ENCODE results near the gene AASDH.

AASDH gene, protein sequence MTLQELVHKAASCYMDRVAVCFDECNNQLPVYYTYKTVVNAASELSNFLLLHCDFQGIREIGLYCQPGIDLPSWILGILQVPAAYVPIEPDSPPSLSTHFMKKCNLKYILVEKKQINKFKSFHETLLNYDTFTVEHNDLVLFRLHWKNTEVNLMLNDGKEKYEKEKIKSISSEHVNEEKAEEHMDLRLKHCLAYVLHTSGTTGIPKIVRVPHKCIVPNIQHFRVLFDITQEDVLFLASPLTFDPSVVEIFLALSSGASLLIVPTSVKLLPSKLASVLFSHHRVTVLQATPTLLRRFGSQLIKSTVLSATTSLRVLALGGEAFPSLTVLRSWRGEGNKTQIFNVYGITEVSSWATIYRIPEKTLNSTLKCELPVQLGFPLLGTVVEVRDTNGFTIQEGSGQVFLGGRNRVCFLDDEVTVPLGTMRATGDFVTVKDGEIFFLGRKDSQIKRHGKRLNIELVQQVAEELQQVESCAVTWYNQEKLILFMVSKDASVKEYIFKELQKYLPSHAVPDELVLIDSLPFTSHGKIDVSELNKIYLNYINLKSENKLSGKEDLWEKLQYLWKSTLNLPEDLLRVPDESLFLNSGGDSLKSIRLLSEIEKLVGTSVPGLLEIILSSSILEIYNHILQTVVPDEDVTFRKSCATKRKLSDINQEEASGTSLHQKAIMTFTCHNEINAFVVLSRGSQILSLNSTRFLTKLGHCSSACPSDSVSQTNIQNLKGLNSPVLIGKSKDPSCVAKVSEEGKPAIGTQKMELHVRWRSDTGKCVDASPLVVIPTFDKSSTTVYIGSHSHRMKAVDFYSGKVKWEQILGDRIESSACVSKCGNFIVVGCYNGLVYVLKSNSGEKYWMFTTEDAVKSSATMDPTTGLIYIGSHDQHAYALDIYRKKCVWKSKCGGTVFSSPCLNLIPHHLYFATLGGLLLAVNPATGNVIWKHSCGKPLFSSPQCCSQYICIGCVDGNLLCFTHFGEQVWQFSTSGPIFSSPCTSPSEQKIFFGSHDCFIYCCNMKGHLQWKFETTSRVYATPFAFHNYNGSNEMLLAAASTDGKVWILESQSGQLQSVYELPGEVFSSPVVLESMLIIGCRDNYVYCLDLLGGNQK
- 21.3 to 31.6 reads per million in 2 experiments for total RNA-seq

DNA sequence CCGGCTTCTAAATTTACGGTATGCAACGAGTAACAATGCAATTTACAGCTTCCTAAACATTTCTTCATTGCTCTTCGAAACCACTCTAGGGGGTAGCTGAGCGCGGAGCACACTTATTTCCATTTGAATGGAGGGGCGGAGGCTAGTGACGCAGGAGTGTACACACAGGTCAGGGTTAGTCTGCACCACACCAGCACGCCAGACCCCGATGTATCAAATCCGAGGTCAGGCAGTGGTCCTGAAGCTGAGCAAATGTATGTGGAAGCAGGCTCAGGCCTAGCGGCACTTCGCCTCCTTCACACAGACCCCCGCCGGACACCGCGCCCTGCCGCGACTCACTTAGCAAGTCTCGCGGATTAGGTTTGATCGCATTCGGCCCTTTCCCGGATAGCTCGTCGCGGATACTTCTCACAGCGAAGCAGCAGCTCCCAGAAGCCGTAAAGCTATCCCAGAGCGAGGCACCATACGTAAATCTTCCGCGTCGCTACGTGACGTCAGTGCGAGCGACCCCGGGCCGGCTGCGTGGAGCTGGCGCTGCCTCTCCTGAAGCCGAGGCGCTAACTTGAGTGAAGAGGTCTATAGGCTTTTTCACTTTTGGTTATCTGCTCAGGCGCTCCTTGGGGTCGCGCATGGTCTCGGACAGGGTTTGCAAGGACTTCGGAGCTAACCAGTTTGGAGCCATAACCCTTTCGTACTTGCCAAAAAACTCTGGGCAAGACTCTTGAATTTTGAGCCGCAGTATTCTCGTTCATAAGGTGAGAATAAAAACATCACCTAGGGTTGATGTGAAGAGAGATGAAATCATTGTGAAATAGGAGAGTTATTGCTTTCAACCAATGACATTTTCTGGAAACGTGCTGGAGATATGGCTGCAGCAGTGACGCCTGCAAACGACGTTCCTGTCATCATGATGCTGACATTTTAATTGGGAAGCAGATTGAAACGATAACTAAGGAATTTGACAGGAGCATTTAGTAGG is at the start of gene AASDH:
Gene AASDH, minus strand, starts transcription at position 469 of the 979 bp plus-strand sequence. CDS start 3,192 bp downstream, outside the sequence.
- peak; percentile 95 for DNase-seq (ENCODE audit: low read depth)

DNA sequence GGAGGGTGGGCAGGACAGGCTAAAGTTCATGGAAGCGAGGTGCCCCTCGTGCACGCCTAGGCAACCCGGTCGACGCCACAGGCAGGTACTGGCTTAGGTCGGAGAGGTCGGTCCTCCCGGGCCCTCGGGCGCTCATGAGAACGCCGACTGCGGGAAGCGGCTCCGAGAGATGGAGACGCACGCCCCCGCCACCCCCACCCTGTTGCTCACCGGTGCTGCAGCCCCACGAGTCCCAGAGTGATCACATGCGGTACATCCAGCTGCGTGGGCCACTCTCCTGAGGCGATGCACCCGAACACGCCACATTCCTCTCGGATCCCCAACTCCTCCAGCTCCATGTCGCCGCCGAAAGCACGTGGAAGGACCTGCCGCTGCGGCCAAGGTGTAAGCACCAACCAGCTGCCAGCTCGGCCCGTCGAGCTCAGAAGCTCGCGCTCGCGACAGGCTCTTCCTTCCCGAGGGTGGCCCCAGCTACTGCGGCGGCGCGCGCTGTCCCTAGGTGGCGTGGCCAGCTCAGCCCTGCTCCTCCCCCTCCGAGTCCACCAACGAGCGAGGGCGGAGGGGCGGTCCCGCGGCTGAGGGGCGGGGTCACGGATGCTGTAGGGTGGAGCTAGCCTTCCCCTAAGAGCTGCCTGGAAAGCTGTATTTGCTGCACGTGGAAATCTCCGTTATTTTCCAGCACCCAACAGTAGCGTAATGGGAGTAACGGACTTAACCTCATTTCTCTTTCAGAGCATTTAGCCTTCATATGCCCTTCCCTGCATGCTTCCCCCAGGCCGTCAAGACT is 48.0 kb upstream of the AASDH start, which contains the start of gene PPAT:
Gene PPAT, minus strand, starts transcription at position 476 of the 787 bp plus-strand sequence. Its CDS starts 138 bp downstream, at position 338.
- DNase-seq (ENCODE audit: low read depth), result peak; percentile 98

DNA sequence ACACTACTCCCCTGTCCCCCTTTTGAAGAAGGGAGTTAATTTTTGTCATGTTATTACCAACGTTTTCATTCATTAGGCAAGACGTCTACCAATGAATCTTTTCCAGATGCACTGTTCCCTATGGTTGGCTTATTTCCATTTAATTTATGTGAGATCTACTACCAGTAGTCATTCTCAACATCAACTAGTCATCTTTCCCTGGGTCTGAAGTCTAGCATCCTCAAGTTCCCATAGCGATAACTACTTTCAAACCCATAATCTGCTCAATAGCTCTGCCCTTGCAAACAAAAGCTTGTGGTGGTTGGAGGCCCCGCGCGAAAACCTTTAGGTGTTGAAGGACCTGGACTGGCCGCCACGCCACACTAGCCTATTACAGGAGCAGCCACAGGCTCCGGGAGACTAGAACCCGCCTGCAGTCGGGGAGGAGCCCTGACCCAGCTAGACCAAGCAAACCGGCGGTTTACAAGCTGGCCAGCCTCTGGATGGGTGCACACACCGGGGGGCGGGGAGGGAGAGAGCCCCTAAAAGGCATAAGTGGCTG is 47.4 kb upstream of the AASDH start:
- no peak for DNase-seq (ENCODE audit: low read depth)

DNA sequence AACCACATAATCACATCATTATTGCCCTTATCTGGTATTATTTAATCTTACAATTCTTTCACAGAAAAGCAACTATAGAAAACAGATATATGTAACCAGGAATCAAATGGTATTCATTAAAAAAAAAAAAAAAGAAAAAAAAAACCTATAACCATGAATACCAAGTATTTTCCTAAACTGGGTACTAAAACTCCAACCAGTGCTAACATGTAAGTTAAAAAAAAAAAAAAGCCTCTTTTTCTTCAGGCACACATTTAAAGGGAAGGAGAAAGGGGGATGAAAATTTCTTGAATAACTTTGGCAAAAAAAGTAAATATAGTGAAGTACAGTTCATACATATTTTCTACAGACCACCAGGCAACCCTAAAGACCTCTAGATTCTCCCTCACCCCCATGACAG is 46.0 kb upstream of the AASDH start:
- no peak for DNase-seq (ENCODE audit: low read depth)

DNA sequence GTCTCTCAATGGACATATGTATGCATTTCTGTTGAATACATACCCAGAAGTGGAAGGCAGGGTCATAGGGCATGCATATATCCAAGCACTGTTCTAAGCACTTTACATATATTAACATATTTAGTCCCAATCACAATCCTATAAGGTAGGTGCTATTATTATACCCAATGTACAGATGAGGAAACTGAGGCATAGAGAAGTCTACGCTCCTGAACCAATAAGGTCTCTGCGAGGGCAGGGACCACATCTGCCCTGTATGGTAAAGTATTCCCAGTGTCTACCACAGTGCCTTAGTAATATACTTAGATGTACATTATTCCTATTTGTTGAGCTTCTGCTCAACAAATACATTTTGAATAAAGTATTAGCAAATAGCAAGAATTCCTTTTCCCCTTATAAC is 42.9 kb upstream of the AASDH start:
- no peak for DNase-seq (ENCODE audit: low read depth)

DNA sequence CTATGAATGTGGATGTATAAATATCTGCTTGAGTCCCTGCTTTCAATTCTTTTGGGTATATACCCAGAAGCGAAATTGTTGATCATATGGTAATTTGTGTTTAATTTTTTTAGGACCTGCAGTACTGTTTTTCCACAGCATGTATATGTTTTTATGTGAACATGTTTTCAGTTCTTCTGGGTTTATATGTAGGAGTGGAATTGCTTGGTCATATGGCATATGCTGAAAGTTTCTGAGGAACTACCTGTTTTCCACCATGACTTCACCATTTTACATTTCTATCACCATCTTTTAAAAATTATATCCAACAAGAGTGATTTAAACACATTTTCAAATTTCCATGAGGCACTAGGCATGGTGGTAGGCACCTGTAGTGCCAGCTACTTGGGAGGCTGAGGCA is 39.9 kb upstream of the AASDH start:
- DNase-seq (ENCODE audit: low read depth), result no peak

DNA sequence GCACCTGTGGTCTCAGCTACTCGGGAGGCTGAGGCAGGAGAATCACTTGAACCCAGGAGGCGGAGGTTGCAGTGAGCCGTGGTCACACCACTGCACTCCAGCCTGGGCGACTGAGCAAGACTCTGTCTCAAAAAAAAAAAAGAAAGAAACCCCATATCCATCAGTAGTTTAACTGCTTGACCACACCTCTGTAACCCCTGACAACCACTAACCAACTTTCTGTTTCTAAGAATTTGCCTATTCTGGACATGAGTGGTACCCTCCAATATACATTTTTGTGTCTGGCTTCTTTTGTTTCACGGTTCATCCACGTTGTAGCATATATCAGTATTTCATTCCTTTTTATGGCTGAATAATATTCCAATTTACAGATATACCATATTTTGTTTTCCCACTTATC is 39.0 kb upstream of the AASDH start:
- DNase-seq (ENCODE audit: low read depth), result no peak

DNA sequence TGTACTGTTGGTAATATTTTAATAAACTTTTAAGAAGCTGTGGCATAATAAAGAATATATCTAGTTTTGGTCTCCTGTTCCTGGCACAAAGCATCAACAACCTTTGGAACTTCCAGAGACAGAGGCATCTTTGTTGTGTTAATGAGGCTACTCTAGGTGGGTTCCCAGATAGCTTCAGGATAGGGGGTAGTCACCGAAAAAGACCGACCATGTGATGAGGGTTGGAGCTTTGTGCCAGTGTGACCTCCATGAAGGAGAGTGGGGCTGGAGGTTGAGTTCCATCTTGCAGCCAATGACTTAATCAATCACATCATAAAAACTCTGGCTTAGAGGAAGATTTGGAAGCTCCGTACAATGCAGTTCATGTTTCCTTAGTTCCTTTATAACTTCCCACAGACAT is 38.2 kb upstream of the AASDH start:
- no peak for DNase-seq (ENCODE audit: low read depth)

DNA sequence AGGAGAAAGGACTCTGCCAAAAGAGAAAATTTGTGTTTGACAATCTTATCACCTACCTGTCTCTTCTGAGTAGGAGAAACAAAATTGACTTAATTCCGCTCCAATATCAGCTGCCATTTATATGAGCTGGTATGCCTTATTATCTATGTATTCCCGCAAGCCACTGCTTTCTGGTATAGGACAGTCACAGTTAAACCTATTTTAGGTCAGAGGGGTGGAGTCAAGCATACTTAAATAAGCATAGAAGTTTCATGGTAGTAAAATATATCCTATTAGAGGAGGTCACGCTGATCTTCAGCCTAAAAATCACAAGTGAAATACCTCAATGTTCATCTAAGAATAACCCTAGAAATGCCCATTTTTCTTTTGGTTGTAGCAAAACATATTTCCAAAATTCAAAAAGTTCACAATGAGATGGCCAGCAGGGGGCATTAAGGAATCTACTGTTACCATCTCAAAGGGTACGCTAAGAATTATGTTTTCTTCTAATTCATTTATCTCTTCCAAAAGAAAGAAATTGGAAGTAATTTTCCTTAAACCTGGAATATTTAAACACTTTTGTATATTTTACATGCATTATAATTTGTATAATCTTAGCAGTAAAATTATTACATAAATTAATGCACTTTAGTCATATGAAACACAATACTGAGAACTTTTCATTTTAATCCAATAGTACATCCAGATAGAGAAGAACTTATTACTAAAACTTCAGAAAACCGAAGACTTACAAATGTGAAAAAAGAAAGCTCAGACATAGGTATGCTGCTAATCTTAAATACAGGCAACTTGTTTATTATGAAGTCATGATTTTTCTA is 37.6 kb upstream of the AASDH start:
- peak; percentile 22 for DNase-seq (ENCODE audit: low read depth)

DNA sequence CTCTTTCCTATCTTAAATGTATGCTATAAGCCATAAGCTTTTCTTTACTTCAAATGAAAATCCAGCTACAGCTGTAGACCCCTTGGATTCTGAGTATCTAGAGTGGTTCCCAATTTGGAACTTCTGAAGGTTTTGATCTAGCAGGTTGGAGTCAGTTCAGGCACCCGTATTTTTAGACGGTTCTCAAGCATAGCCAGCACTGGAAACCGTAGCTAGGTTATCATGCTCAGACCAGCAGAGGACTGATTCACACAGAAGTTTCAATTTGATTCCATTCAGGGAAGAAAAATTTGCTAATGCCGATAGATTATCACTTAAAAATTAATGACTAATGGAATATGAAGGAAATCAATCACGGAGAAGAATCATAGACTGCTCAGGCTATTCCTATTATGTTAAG is 36.9 kb upstream of the AASDH start:
- no peak for DNase-seq (ENCODE audit: low read depth)

DNA sequence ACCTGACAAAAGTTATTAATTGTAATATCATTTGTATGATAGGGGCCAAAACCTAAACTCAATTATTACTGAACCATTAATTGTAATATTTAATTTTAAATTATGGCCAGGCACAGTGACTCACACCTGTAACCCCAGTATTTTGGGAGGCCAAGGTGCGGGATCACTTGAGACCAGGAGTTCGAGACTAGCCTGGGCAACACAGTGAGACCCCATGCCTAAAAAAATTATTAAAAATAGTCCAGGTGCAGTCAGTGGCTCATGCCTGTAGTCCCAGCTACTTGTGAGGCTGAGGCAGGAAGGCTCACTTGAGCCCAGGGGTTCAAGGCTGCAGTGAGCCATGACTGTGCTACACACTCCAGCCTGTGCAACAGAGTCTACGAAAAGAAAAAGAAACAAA is 30.1 kb upstream of the AASDH start:
- no peak for DNase-seq (ENCODE audit: low read depth)

DNA sequence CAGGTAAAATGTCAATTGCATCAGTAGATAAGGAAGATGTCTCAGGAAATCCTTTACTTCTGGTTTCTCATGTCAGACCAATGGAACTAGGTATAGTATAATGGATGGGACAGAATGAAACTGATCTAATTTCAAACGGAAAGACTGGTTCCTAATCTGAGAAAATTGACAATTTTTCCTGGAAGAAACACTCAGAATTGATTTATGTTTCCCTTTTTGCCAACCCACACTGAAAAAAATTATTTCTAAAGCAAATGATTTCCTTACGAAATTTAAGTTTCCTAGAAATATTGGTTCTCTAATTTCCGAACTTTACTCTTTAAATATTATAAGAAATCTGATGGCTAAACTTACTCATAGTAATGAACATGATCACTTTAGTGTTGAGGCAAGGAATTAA is 29.1 kb upstream of the AASDH start:
- no peak for DNase-seq (ENCODE audit: low read depth)

DNA sequence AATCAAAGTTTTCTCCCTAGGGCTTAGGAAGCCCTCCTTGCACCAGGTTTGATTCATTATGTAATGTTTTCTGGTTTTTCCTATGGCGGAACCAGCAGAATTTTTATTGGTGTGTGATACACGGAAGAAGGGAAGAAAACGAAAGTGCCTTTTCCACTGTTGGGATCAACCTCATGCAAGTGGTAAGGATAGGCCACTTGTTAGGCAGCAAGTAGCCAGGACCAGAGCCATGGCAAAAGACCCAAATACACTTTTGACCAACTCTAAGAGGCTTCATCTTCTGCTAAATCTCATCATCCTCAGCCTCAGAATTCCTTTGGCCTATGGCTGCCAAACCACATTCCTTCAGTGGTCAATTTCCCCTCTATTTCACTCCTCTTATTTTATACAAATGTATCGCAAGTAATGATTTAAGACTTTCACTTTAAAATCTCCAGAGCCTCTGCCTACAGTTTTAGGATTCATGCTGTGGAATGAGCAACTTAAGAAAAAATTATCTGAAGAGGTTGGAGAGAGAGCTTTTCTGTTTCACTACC is 26.9 kb upstream of the AASDH start:
- no peak for DNase-seq (ENCODE audit: low read depth)

DNA sequence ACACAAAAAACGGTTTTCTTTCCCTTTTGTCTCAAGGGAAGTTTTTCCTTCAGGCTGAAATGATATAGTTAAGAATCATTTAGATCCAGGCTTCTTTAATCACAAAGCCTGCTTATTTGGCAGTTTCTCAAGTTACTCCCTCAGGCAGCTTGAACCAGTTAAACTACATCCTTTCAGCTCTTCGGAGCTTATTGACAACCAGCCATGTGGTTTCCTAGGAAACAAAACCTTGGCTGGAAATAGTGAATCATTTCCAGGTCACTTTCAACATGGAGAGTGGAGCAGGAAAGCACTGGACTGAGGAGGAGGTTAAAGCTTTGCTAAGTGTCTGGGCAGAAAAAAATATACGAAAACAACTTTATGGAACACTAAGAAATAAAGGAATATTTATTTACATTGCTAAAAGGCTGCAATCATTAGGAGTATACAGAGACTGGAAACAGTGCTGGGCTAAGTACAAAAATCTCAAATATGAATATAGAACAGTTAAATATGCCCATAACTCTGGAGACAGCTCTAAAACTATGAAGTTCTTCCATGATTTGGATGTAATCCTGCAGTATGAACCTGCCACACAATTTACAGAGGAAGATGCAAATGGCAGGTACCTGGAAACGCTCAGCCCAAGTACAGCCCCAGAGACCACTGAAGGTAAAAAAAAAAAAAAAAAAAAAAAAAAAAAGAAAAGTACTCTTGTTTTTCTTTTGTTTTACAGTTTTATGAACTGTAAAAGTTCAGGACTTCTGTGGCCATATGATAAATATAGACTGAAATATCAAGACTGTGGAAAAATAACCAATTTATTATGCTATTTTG is 23.2 kb upstream of the AASDH start:
- no peak for DNase-seq (ENCODE audit: low read depth)

DNA sequence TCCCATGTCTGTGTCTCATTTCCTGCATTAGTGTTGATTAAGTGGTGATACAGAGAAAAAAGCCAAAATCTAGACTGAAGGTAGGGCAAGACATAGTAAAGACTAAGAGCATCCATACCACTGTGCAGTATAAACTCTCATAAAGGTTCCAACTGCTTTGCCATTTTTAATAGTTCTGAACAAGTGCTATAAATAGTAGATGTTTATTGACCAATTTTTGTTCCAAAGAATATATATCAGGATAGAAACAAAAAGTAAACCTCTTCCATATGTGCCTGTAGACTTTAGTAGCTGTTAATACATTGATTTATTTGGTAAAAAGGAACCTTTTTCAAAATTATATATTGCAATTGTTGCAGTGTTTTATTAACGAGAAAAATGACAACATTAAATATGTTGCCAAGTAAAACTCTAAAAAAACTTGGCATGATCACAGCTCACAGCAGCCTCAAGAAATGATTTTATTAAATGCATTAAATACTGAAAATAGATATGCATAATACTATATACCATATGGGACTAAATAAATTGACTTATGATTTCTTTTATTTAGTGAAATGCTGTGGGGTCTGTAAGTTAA is 22.3 kb upstream of the AASDH start:
- DNase-seq (ENCODE audit: low read depth), result no peak

DNA sequence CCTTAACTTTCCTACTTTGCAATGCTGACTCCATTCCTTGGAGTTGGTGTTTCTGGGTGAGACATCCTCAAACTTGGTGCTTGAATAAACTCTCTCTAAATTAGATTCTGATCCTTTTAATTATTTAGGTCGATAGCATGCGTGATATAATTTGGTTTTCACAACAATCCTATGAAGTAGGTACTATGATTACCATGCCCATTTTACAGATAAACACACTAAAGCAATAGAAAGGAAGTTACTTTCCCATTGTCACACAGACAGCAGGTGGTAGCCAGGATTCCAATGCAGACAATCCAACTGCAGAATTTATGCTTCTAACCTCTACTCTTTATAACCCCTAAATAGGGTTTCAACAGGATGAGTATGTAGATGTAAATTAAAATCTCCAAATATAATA is 21.7 kb upstream of the AASDH start:
- no peak for DNase-seq (ENCODE audit: low read depth)

DNA sequence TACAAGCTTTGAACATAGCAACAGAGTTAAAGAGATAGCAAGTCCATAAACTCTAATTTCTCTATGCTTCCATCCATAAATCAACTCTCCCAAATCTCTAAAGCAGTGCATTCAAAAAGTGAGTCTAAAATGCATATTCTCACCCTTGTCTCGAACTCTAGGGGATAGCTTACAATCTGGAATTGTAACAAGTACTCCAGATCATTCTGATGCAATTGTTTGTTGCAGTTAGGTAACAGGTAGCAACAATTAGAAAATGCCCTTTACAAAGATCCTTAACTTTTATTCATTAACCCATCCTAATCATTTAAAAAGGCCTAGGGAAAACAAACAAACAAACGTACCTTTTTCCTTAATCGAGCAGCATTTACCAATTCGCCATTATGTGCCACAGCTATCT is 18.9 kb upstream of the AASDH start:
- DNase-seq (ENCODE audit: low read depth), result no peak

DNA sequence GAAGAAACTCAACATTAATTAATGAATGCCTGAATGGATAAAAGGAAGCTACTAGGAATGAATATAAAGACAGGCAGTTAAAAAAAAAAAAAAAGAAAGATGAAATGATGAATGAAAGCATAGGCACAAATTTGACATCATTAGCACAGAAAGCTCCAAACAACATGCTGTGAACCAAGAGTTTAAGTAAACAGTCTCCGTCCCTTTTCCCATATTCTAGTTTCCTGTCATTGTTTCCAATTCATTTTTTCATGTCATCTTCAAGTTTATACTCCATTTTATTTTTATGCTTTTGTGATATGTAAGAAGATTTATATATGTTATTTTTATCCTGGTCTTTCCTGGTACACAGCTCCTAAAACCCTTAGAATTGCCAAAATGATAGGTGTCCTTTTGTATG is 17.7 kb upstream of the AASDH start:
- DNase-seq (ENCODE audit: low read depth), result no peak

All from T follicular helper cell (primary cell).